OCI-LY1 (cell line): ENCODE data around the gene SLC9A7.

Source experiments
- EZH2 ChIP-seq: fragments of 200-600 bp; sonication (generic), shearing (Covaris generic); IDR thresholded peaks from 2 replicates; pipeline ENCODE4 v1.8.0; 2017; ENCODE audit warnings: borderline replicate concordance, mixed run types, mild to moderate bottlenecking, antibody characterized with exemption, low read length, moderate library complexity, mixed read lengths
- TF ChIP-seq, protein P1 (sequence below): fragments of 200-600 bp; sonication (generic), shearing (Covaris generic); IDR thresholded peaks from 2 replicates; pipeline ENCODE4 v1.5.1; 2017; ENCODE audit warnings: mild to moderate bottlenecking, antibody characterized with exemption, low read length, moderate library complexity, mixed read lengths

DNA sequence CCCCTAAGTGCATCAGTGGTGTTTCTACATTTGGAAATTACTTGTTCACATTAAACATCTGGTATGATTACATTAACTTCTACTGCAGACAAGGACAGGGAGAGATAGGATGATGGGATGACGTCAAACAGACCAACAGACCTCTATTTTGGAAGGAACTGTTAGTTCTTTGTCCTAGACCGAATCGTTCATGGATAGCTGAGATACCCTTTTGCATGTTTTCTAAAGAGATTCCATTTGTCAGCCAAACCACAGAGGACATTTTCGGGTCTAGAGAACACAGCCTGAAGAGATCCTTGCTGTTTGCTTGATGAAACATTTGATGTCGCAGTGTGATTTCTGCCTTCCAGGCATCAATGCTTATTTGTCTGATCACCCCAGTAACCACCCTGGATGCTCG lies 157.6 kb downstream of the SLC9A7 start:
- TF ChIP-seq, protein P1, sequence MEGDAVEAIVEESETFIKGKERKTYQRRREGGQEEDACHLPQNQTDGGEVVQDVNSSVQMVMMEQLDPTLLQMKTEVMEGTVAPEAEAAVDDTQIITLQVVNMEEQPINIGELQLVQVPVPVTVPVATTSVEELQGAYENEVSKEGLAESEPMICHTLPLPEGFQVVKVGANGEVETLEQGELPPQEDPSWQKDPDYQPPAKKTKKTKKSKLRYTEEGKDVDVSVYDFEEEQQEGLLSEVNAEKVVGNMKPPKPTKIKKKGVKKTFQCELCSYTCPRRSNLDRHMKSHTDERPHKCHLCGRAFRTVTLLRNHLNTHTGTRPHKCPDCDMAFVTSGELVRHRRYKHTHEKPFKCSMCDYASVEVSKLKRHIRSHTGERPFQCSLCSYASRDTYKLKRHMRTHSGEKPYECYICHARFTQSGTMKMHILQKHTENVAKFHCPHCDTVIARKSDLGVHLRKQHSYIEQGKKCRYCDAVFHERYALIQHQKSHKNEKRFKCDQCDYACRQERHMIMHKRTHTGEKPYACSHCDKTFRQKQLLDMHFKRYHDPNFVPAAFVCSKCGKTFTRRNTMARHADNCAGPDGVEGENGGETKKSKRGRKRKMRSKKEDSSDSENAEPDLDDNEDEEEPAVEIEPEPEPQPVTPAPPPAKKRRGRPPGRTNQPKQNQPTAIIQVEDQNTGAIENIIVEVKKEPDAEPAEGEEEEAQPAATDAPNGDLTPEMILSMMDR = no peak
- TF ChIP-seq EZH2 = no peak
